GF-D8 (cell line): Measurements from ENCODE around the gene PMPCA.

Experiments used
- DNase-seq: peaks from one replicate; lab custom pipeline; 2025; lab: John Stamatoyannopoulos, UW

PMPCA gene

GRCh38 chr9:136410500-136411287, at the start of gene PMPCA, which contains the start of gene ENTR1:
Gene PMPCA, plus strand, starts transcription at chr9:136410658. Its CDS starts 11 bp downstream, at chr9:136410669.
Gene ENTR1, minus strand, starts transcription at chr9:136410614. Its CDS starts 217 bp downstream, at chr9:136410397.
- peak; percentile 54 for DNase-seq

GRCh38 chr9:136361047-136361753, 49.3 kb upstream of the PMPCA start:
- DNase-seq, result no peak

GRCh38 chr9:136361754-136362449, 48.6 kb upstream of the PMPCA start:
- no peak for DNase-seq

GRCh38 chr9:136362450-136362784, 48.0 kb upstream of the PMPCA start:
- DNase-seq, result no peak

GRCh38 chr9:136363106-136363948, 47.1 kb upstream of the PMPCA start, which contains the start of gene DNLZ:
Gene DNLZ, minus strand, starts transcription at chr9:136363744. Its CDS starts 30 bp downstream, at chr9:136363714.
- peak; percentile 75 for DNase-seq

- no peak for DNase-seq
Observed at GRCh38 chr9:136363949-136364748, 46.3 kb upstream of the PMPCA start.

GRCh38 chr9:136364942-136365774, 45.3 kb upstream of the PMPCA start:
- DNase-seq, result no peak

GRCh38 chr9:136365775-136366222, 44.7 kb upstream of the PMPCA start:
- DNase-seq, result no peak

- no peak for DNase-seq
Observed at GRCh38 chr9:136366826-136367225, 43.6 kb upstream of the PMPCA start.

- DNase-seq, result no peak
Observed at GRCh38 chr9:136367296-136368145, 42.9 kb upstream of the PMPCA start.

GRCh38 chr9:136368190-136368589, 42.3 kb upstream of the PMPCA start:
- DNase-seq, result no peak

- DNase-seq, result no peak
Observed at GRCh38 chr9:136370037-136370436, 40.4 kb upstream of the PMPCA start.

- no peak for DNase-seq
Observed at GRCh38 chr9:136370687-136371532, 39.5 kb upstream of the PMPCA start.

GRCh38 chr9:136371533-136371880, 39.0 kb upstream of the PMPCA start:
- no peak for DNase-seq

- DNase-seq, result no peak
Observed at GRCh38 chr9:136372006-136372405, 38.5 kb upstream of the PMPCA start.

GRCh38 chr9:136372561-136373299, 37.7 kb upstream of the PMPCA start:
- DNase-seq, result peak; percentile 75
